Parathyroid adenoma (tissue), 2 donors: ENCODE measurements around the gene PBLD.

Experiments
- H2AFZ ChIP-seq: fragments of 300-600 bp; sonication (generic); one replicate; pipeline ENCODE4 v1.7.0; 2017; ENCODE audit warnings: antibody characterized with exemption, mild to moderate bottlenecking
- H3K27ac ChIP-seq: fragments of 300-600 bp; sonication (generic); one replicate; pipeline ENCODE4 v1.7.0; 2017
- H3K27me3 ChIP-seq: fragments of 300-600 bp; sonication (generic); one replicate; pipeline ENCODE4 v1.7.0; 2017; ENCODE audit warnings: low read length; ENCODE audit not compliant: control insufficient read depth, insufficient read depth
- H3K36me3 ChIP-seq: fragments of 300-600 bp; sonication (generic); one replicate; pipeline ENCODE4 v1.7.0; 2017; ENCODE audit warnings: low read length; ENCODE audit not compliant: control insufficient read depth, insufficient read depth
- H3K4me1 ChIP-seq: fragments of 300-600 bp; sonication (generic); one replicate; pipeline ENCODE4 v1.7.0; 2017; ENCODE audit warnings: control low read depth
- H3K4me2 ChIP-seq: fragments of 300-600 bp; sonication (generic); one replicate; pipeline ENCODE4 v1.7.0; 2017; ENCODE audit warnings: low read length
- H3K4me3 ChIP-seq: fragments of 300-600 bp; sonication (generic); one replicate; pipeline ENCODE4 v1.7.0; 2017; ENCODE audit warnings: low read depth, low read length
- H3K79me2 ChIP-seq: fragments of 300-600 bp; sonication (generic); one replicate; pipeline ENCODE4 v1.7.0; 2017; ENCODE audit warnings: control low read depth
- H3K9ac ChIP-seq: fragments of 300-600 bp; sonication (generic); one replicate; pipeline ENCODE4 v1.7.0; 2017; ENCODE audit warnings: mild to moderate bottlenecking
- H3K9me3 ChIP-seq: fragments of 300-600 bp; sonication (generic); one replicate; pipeline ENCODE4 v1.7.0; 2017; ENCODE audit warnings: low read length; ENCODE audit not compliant: control insufficient read depth
- TF ChIP-seq, protein P1 (sequence below): fragments of 300-600 bp; sonication (generic); IDR thresholded peaks from one replicate; pipeline ENCODE4 v1.7.0; 2017; ENCODE audit warnings: antibody characterized with exemption, mild to moderate bottlenecking
- donor health status: primary hyperparathyroidism.

PBLD gene

DNA sequence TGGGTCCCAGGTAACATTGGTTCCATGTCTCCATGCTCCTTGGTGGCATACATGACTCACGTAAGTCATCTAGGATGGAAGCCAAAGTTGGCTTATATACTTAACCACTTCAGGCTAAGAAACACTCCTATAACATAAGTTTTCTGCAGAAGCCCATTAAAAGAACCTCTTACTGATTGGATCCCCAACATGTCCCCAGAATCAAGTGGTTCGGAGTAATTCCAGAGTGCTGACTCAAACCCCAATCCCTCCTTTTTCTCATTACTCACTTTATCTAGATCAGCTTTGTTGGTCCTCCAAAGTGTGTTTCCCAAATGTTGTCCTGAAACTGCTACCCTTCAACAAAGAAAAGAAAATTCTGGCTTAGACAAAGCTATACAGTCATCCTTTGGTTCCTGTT is 90.7 kb downstream of the PBLD start:
- Histone ChIP-seq H3K27ac (no peak overlapping the region), H3K9me3 (no peaks in the 10 kb centered on the region), H2AFZ (no peak overlapping the region), H3K4me1 (no peaks in the 10 kb centered on the region), H3K79me2 (no peaks in the 10 kb centered on the region), H3K9ac (no peak overlapping the region), H3K4me3 (no peak overlapping the region), H3K27me3 (no peaks in the 10 kb centered on the region), H3K4me2 (no peak overlapping the region), H3K36me3 (no peaks in the 10 kb centered on the region)
- TF ChIP-seq, protein P1, sequence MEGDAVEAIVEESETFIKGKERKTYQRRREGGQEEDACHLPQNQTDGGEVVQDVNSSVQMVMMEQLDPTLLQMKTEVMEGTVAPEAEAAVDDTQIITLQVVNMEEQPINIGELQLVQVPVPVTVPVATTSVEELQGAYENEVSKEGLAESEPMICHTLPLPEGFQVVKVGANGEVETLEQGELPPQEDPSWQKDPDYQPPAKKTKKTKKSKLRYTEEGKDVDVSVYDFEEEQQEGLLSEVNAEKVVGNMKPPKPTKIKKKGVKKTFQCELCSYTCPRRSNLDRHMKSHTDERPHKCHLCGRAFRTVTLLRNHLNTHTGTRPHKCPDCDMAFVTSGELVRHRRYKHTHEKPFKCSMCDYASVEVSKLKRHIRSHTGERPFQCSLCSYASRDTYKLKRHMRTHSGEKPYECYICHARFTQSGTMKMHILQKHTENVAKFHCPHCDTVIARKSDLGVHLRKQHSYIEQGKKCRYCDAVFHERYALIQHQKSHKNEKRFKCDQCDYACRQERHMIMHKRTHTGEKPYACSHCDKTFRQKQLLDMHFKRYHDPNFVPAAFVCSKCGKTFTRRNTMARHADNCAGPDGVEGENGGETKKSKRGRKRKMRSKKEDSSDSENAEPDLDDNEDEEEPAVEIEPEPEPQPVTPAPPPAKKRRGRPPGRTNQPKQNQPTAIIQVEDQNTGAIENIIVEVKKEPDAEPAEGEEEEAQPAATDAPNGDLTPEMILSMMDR: no peak

DNA sequence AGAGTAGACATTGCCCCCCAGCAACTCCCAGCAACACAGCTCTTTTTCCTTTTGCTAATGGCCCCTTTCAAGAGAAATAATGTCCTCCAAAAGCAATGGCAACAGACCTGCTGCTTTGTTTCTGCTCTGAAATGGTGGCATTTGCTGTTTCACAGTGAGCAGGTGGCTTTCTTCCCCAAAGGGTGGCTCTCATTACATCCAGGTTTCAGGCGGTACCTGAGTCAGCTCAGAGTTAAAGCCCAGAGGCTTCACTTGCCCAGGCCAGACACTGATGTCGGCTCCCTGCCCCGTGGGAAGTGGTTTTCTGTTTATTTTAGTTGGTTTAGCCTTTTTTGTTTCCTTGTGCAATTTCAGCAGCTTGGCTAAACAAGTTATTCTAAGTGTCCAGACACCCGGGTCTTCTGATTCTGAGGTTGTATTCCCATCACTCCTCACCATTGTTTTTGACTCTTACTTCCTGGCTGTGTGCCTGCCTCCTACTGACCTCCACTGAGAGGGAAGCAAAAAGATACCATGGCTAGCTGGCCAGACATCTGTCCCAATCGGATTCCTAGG is 93.1 kb downstream of the PBLD start:
- Histone ChIP-seq H3K9ac (no peak overlapping the region), H3K79me2 (no peaks in the 10 kb centered on the region), H3K4me1 (no peaks in the 10 kb centered on the region), H3K9me3 (no peaks in the 10 kb centered on the region), H3K27me3 (no peaks in the 10 kb centered on the region), H3K27ac (no peak overlapping the region), H2AFZ (no peak overlapping the region), H3K36me3 (no peaks in the 10 kb centered on the region), H3K4me3 (no peak overlapping the region), H3K4me2 (no peak overlapping the region)
- TF ChIP-seq, protein P1: no peak

- H3K36me3 ChIP-seq: no peaks in the 10 kb centered on the region
- no peak overlapping the region for H3K27ac ChIP-seq
Measured at GRCh38 chr10:68239069-68239468, 93.7 kb downstream of the PBLD start.

GRCh38 chr10:68238371-68238770 is 94.4 kb downstream of the PBLD start:
- Histone ChIP-seq H3K9me3 (no peaks in the 10 kb centered on the region), H3K4me1 (no peaks in the 10 kb centered on the region), H2AFZ (no peak overlapping the region), H3K4me3 (no peak overlapping the region), H3K27me3 (no peaks in the 10 kb centered on the region), H3K9ac (no peak overlapping the region), H3K27ac (no peak overlapping the region), H3K79me2 (no peaks in the 10 kb centered on the region), H3K36me3 (no peaks in the 10 kb centered on the region), H3K4me2 (no peak overlapping the region)
- TF ChIP-seq, protein P1: no peak

More at GRCh38 chr10:68239069-68239468, 93.7 kb downstream of the PBLD start:
- Histone ChIP-seq H3K4me2 (no peak overlapping the region), H3K79me2 (no peaks in the 10 kb centered on the region), H2AFZ (no peak overlapping the region), H3K9ac (no peak overlapping the region), H3K27me3 (no peaks in the 10 kb centered on the region), H3K9me3 (no peaks in the 10 kb centered on the region), H3K4me3 (no peak overlapping the region), H3K4me1 (no peaks in the 10 kb centered on the region)
- TF ChIP-seq, protein P1: no peak

DNA sequence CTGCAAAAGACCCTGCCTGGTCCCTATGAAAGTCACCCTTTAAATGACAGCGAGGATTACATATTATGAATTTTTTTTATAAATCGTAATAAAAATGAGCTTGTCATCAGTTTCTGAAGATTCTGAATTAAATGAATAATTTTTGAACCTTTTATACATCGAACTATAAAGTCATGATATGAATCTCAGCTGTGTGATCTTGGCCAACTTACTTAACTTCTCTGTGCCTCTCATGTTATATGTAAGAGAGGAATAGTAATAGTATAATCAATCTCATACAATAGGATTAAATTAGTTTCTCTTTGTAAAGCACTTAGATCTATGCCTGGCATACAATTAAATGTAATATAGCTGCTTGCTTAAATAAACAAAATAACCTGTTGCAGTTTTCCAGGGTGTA is 95.6 kb downstream of the PBLD start:
- H2AFZ ChIP-seq: no peak overlapping the region
- H3K27ac ChIP-seq: no peak overlapping the region
- TF ChIP-seq, protein P1: no peak
- H3K4me2 ChIP-seq: no peak overlapping the region
- no peak overlapping the region for H3K4me3 ChIP-seq
- H3K36me3 ChIP-seq: no peaks in the 10 kb centered on the region
- no peaks in the 10 kb centered on the region for H3K27me3 ChIP-seq
- no peaks in the 10 kb centered on the region for H3K79me2 ChIP-seq
- no peak overlapping the region for H3K9ac ChIP-seq
- no peaks in the 10 kb centered on the region for H3K4me1 ChIP-seq
- no peaks in the 10 kb centered on the region for H3K9me3 ChIP-seq
